GM12874 (cell line): ENCODE data around the gene APOM.
A peak's percentile ranks its signal among the peaks of the same experiment; 100 is the strongest.

ENCODE experiments used
- TF ChIP-seq, protein P1 (sequence below): IDR thresholded peaks from 2 replicates; pipeline ENCODE4 v1.5.1; 2011; ENCODE audit warnings: low read depth, mild to moderate bottlenecking, control low read depth, low read length, moderate library complexity; ENCODE audit not compliant: insufficient read depth

Gene APOM

DNA sequence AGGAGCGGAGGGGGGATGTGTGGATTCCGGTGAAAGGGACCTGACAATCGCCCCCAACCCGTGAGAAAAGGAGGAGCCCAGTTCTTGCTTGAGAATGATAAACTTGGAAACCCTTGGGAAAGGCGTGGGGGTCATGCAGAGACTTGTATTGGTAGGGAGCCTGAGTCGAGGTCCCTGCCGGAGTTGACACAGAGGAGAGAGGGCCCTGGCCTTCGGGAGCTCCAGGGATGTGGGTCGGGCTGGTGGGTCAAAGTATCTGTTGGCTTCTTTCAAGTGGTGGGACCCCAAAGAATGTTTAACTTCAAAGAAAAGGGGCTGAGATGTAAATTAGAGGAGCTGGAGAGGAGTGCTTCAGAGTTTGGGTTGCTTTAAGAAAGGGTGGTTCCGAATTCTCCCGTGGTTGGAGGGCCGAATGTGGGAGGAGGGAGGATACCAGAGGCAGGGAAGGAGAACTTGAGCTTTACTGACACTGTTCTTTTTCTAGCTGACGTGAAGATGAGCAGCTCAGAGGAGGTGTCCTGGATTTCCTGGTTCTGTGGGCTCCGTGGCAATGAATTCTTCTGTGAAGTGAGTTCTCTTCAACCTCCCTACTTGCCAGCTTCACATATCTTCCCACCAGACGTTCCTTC, 10.8 kb downstream of the APOM start:
- TF ChIP-seq, protein P1, sequence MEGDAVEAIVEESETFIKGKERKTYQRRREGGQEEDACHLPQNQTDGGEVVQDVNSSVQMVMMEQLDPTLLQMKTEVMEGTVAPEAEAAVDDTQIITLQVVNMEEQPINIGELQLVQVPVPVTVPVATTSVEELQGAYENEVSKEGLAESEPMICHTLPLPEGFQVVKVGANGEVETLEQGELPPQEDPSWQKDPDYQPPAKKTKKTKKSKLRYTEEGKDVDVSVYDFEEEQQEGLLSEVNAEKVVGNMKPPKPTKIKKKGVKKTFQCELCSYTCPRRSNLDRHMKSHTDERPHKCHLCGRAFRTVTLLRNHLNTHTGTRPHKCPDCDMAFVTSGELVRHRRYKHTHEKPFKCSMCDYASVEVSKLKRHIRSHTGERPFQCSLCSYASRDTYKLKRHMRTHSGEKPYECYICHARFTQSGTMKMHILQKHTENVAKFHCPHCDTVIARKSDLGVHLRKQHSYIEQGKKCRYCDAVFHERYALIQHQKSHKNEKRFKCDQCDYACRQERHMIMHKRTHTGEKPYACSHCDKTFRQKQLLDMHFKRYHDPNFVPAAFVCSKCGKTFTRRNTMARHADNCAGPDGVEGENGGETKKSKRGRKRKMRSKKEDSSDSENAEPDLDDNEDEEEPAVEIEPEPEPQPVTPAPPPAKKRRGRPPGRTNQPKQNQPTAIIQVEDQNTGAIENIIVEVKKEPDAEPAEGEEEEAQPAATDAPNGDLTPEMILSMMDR, result no peak

DNA sequence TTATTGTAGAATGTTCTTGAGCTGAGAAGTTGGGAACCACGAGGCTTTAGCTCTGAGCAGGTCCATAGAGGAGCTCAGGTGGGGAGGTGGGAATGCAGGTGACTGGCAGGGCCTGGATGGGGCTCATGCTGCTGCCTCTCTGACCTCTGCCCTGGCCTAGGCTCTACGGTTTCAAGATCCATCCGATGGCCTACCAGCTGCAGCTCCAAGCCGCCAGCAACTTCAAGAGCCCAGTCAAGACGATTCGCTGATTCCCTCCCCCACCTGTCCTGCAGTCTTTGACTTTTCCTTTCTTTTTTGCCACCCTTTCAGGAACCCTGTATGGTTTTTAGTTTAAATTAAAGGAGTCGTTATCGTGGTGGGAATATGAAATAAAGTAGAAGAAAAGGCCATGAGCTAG, 14.0 kb downstream of the APOM start, which contains the start of gene LY6G5B:
Gene LY6G5B, plus strand, starts transcription at position 301 of the 400 bp plus-strand sequence. CDS start 975 bp downstream, outside the sequence.
- TF ChIP-seq, protein P1, result no peak

DNA sequence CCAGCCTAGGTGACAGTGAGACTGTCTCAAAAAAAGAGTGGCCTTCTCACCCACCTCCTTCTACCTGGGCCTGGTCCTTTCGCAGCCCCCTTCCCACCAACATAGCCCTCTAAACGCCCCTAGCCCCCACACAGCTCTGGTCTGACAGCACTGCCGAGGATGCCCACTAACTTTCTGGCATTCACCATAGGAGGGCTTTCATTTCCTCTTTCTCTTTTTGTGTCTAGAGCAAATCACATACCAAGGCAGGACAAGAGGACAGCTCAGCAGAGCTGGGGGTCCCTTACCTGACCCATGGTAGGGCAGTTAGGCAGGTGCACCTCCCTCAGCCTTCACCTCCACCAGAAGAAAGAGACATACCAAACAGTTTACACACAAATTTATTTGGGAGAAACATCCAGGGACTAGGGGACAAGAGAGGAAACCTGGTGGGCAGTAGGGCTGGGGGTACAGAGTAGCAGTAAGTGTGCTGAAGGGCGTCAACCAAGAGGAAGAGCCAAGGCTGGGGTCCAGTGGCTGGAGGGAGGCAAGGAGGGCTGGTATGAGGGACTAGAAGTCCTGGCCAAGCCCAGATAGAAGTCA, 20.7 kb downstream of the APOM start:
- TF ChIP-seq, protein P1, result no peak

DNA sequence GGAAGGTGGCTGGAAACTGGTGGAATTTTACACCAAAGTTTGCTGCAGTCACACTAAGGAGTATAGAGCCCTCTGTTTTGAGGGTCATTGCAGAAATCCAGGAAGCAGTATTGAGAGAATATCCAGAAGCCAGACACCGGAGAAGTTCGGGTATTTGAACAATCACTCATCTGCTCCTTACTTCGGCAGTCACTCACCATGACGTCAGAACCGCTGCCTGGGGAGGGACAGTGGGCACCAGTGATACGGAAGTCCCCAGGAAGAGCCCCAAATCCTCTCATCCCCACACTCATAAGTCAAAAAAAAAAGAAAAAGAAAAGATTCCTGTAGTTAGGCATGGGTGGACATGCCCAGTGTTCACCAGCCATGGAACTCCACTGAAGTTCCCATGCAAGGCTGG, 21.2 kb downstream of the APOM start:
- TF ChIP-seq, protein P1, result no peak

DNA sequence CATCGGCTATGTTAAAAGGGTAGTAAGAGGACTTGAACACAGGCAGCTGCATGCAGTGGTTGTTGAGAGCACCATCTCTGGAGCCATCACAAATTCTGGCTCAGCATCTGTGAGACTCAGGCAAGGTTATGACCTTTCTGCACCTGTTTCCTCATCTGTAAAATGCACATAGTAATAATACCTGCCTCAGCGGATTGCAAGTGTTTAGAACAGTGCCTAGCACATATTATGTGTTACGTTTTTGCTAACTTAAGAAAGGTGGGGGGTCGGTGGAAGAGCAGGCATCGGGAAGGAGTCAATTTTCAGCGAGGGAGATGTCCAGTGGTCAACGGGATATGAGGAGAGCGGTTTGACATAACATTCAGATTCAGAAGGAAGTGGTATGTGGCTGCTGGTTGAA, 22.3 kb downstream of the APOM start:
- TF ChIP-seq, protein P1, result no peak

DNA sequence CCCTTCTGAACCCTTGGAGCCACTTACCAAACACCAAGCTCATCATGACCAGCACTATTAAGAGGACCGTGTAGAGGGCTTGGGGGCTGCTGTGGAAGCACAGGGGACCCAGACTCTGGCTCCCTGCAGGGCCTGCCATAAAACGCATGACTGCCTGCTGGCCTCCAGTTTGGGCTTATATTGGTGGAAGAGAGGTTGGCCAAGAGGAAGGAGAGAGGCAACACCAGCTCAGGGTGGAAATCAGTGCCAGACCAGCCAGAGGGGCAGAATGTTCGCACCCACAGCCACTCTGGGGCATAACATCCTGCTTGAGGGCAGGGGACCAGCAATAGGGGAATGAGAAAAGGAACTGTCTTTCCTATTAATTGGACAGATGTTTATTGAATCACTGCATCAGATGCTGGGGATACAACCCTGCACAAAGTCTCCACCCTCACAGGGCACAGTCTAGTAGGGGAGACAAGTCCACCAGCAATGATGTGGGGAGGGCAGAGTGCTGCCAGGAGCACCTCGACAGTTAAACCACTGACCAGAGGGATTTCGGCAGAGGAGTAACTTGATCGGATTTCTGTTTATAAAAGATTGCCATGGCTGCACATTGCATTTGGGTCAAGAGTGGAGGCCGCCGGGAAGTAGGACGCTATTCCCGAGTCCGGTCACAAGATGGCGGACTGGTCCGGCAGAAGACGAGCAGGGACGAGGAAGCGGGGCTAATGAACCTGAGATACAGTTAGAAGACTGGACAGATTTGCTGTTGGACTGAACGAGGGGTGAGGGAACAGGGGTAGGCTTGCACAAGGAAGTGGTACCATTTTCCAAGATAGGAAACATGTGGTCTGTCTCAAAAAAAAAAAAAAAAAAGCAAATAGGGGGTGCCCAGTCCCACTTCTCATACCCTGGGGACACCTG, 24.8 kb downstream of the APOM start, which contains the start of gene LY6G5C:
Gene LY6G5C, minus strand, starts transcription at position 842 of the 909 bp plus-strand sequence. Its CDS starts 694 bp downstream, at position 148.
- TF ChIP-seq, protein P1, result peak; percentile 76

DNA sequence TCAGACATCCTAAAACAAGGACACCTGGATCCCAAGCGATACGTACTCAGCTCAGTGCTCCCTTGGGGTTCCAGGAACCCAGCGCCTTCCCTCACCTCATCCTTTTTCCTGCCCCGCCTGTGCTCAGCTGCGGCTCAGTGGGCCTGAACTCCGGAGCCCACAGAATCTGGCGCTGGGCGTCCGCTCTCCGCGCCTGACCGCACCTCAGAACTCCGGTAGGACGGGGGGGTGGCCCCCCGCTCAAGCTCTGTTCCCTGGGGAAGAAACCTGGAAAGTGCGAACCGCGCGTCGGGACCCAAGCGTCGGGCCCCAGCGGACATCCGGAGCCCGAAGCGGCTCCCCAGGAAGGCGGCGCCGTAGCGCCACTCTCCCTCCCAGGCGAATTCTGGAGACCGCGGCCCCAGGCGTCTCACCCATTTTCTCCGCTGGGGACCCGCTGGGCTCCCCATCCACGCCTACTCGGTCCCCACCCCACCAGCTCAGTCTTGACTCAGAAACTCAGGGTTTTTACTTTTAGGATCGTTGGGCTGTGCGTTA, 25.5 kb downstream of the APOM start:
- TF ChIP-seq, protein P1, result 0 out of 2 replicates have a peak, but pooled peaks have one; percentile 31
